GM12892 (cell line): ENCODE data around the gene URI1.
"Not testable (repeated sequence)": the region's sequence is repeated elsewhere in the genome, so short reads cannot be mapped to it uniquely, and the experiment has no call there.

Source experiments
- POLR2A ChIP-seq: IDR thresholded peaks from 2 replicates; pipeline ENCODE4 v1.6.1; 2011; ENCODE audit warnings: low read depth, low read length, control low read depth
- POLR2AphosphoS5 ChIP-seq: IDR thresholded peaks from 2 replicates; pipeline ENCODE4 v1.6.1; 2011; ENCODE audit warnings: low read depth, low read length, control low read depth
- TAF1 ChIP-seq: IDR thresholded peaks from 2 replicates; pipeline ENCODE4 v1.6.1; 2011; ENCODE audit warnings: low read depth, mild to moderate bottlenecking, control low read depth, low read length, borderline replicate concordance

DNA sequence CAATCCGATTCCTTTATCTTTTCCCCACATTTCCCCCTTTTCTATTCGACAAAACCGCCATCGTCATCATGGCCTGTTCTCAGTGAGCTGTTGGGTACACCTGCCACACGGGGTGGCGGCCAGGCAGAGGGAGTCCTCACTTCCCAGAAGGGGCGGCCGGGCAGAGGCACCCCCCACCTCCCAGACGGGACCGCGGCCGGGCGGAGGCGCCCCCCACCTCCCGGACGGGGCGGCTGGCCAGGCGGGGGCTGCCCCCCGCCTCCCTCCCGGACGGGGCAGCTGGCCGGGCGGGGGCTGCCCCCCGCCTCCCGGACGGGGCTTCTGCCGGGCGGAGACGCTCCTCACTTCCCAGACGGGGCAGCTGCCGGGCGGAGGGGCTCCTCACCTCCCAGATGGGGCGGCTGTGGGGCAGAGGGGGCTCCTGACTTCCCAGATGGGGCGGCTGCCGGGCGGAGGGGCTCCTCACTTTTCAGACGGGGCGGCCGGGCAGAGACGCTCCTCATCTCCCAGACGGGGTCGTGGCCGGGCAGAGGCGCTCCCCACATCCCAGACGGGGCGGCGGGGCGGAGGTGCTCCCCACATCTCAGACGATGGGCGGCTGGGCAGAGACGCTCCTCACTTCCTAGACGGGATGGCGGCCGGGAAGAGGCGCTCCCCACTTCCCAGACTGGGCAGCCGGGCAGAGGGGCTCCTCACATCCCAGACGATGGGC, 6.9 kb downstream of the URI1 start:
- not testable (repeated sequence) for TF ChIP-seq TAF1, POLR2AphosphoS5, POLR2A
